ENCODE results near the gene FIP1L1.

FIP1L1 gene

GRCh38 chr4:53424280-53424679 lies 46.8 kb downstream of the FIP1L1 start:
- POLR2A ChIA-PET (ENCODE audit: low non-redundant PET): no interaction called here
- no peak for DNase-seq (ENCODE audit: low spot score)
- no peak overlapping the region for H3K27ac ChIP-seq
- CTCF ChIA-PET: no interaction called here
- TF ChIP-seq CTCF (conservative IDR thresholded peaks at IDR 0.05; ENCODE audit: low read depth): no peak

GRCh38 chr4:53427366-53427765 lies 49.9 kb downstream of the FIP1L1 start:
- no peak for TF ChIP-seq CTCF (conservative IDR thresholded peaks at IDR 0.05; ENCODE audit: low read depth)
- no peak overlapping the region for H3K27ac ChIP-seq
- DNase-seq (ENCODE audit: low spot score): no peak
- POLR2A ChIA-PET (ENCODE audit: low non-redundant PET): no interaction called here
- CTCF ChIA-PET: interaction anchor here (0.6 kb wide), 1 partner anchor 23 kb away, joined by 8 read pairs; no protein-coding TSS in a partner anchor

- H3K27ac ChIP-seq: no peak overlapping the region
- CTCF ChIA-PET: interaction anchor here (0.7 to 1.6 kb wide), 2 partner anchors 20 to 1517 kb away, joined by 4 read pairs; no protein-coding TSS in a partner anchor
- POLR2A ChIA-PET (ENCODE audit: low non-redundant PET): no interaction called here
- no peak for TF ChIP-seq CTCF (conservative IDR thresholded peaks at IDR 0.05; ENCODE audit: low read depth)
- no peak for DNase-seq (ENCODE audit: low spot score)
Observed at GRCh38 chr4:53431052-53431451, 53.6 kb downstream of the FIP1L1 start.

GRCh38 chr4:53432528-53433424 lies 55.3 kb downstream of the FIP1L1 start:
- ChIA-PET POLR2A (ENCODE audit: low non-redundant PET) (no interaction called here), CTCF (interaction anchor here (0.6 to 0.7 kb wide), 2 partner anchors 10 to 521 kb away, joined by 3 to 4 read pairs; no protein-coding TSS in a partner anchor)
- no peak overlapping the region for H3K27ac ChIP-seq
- DNase-seq (ENCODE audit: low spot score): no peak
- TF ChIP-seq CTCF (conservative IDR thresholded peaks at IDR 0.05; ENCODE audit: low read depth): no peak

- ChIA-PET POLR2A (ENCODE audit: low non-redundant PET) (no interaction called here), CTCF (no interaction called here)
Observed at GRCh38 chr4:53436251-53436650, 58.8 kb downstream of the FIP1L1 start.

GRCh38 chr4:53441564-53441963 lies 64.1 kb downstream of the FIP1L1 start:
- DNase-seq (ENCODE audit: low spot score): no peak
- CTCF ChIA-PET: no interaction called here
- H3K27ac ChIP-seq: no peak overlapping the region
- TF ChIP-seq CTCF (conservative IDR thresholded peaks at IDR 0.05; ENCODE audit: low read depth): no peak
- POLR2A ChIA-PET (ENCODE audit: low non-redundant PET): no interaction called here

More at GRCh38 chr4:53436251-53436650, 58.8 kb downstream of the FIP1L1 start:
- no peak for DNase-seq (ENCODE audit: low spot score)
- no peak for TF ChIP-seq CTCF (conservative IDR thresholded peaks at IDR 0.05; ENCODE audit: low read depth)
- no peak overlapping the region for H3K27ac ChIP-seq
